IPS DF 4.7 (cell line): ENCODE results near the gene ANKRD36C.
"Not testable (repeated sequence)": the region's sequence is repeated elsewhere in the genome, so short reads cannot be mapped to it uniquely, and the experiment has no call there.

Source experiments
- DNase-seq: peaks from one replicate; pipeline ENCODE4 v3.0.0-alpha.2; 2013; ENCODE audit warnings: low spot score; ENCODE audit errors: extremely low read depth

The ANKRD36C gene

DNA sequence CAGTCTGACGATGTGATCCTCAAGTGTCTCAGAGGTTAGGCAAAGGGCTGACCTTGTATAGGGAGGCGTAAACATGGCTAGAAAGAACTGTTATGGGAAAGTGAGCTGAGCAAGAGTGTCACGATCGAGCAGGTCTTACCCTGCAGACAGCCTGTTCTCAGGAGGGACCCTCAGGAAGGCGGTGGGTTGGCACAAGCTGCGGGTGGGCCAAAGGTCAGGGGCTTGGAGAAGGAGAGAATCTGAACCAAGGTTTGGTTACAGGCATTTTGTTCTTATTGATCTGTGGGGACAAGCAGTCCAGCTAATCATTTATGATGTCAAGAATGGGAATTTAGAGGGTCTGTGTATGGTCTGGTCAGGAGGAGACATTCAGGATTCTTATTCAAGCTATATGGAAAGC lies 16.4 kb upstream of the ANKRD36C start:
- DNase-seq: not testable (repeated sequence)

- DNase-seq: not testable (repeated sequence)
Observed at GRCh38 chr2:96006248-96006647, 14.6 kb upstream of the ANKRD36C start.

DNA sequence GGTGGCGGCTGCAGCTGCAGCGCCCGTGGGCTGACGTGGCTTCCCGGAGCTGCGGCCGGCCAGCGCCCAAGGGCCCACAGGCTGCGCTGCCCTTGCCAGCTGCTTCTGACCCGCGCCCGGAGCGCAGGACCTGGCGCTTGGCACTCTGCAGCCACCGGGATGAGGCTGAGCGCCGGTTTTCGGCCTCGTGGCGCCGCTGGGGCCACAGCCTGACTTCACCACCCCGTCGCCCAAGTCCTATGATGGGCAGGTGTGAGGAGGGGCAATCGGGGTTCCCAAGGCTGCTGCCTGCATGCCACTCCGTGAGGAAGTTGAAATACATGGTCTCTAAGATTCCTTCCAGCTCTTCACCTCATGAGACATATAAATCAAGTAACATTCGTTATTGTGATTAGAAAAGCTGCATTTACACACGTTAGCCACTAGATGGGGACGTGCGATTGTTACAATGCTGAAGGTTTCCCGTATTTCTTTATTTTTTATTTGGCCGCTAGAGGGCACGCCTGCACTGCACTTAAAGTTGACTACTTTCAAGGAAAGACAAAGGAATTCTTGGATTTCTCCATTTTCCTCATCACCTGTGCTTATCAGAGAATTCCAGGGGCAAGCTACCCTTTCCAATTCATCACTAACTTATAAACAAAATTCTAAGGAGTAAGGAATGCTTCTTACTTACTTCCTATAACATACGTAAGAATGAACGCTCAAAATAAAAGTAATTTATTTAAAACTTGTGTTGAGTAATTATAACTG lies 1.1 kb upstream of the ANKRD36C start:
- not testable (repeated sequence) for DNase-seq

- not testable (repeated sequence) for DNase-seq
Observed at GRCh38 chr2:95992102-95992501, 478 bp upstream of the ANKRD36C start.

DNA sequence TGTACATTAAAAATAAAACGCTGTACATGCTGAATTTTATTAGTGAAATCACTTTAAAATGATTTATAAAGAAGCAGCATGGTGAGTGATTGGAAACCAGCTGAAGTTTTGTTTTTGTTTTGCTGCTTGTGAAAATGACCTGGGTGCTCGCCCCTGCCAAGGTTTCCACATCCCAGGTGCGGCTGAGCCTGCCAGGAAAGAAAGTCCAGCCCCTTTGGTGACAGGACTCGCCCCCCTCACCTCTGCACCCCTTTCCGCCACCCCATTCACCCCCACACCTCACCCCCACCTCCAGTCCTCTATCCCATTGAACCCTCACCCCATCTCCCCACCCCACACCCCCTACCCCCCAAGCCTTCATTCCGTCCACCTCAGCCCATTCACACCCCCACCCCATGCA lies 740 bp downstream of the ANKRD36C start:
- not testable (repeated sequence) for DNase-seq

- not testable (repeated sequence) for DNase-seq
Observed at GRCh38 chr2:95951662-95952061, 40.0 kb downstream of the ANKRD36C start.

DNA sequence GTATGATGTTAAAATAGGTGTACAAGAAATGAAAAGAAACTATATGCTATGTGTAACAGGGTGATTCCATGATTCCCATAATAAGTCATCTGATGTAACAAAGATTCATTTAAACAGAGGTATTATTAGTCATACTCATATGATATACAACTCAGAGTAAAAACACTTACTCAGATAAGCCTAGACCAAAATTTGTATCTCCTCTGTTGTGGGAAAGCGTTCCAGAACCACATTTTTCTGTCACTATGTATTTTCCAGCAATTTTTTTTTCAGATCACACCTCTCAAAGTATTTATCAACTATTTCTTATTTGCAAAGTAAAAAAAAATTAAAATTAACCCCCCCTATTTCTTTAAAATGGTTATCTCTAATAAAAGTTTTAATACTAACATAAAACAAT lies 43.6 kb downstream of the ANKRD36C start:
- DNase-seq: not testable (repeated sequence)

DNA sequence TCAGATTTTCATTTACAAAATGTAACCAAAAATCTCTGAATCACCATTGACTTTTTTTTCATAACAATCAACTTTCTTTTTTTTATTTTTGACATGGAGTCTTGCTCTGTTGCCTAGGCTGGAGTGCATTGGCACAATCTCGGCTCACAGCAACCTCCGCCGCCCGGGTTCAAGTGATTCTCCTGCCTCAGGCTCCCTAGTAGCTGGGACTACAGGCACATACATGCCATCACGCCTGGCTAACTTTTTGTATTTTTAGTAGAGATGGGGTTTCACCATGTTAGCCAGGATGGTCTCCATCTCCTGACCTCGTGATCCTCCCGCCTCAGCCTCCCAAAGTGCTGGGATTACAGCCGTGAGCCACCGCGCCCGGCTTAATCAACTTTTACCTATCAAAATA lies 51.7 kb downstream of the ANKRD36C start:
- not testable (repeated sequence) for DNase-seq

DNA sequence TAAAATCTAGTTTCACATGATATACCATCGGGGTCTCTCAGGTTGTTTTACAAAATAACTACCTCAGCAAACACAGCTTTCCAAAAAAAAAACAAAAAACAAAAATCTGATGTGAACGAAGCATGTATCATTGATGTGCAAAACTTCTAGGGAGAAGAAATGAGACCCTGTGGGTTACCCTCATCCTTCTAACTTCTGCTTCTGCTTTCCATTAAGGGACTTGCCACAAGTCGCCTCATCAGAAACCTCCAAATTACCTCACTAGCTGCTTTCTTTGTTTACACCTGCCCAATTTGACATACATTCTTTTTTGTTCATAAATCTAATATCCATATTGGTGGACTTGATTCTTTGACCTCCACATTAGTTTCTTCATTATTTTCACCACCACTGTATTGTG lies 60.9 kb downstream of the ANKRD36C start:
- DNase-seq: not testable (repeated sequence)

DNA sequence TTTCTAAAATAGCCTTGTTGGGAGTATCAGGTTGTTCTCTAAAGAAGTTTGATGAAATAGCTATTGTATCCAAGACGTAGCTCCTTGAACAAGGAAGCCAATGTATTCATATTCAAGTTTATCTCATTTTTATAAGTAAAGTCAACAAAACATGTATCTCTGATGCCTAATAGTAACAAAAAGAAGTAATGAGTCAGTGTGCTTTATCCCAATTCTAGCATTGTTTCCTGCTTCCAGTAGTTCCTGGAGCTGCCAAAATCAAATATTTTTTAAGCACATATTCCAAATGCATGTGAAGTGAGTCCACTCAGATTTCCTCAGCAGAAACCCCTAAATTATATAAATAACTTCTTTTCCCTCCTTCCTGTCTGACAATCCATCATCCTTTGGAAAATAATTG lies 74.6 kb downstream of the ANKRD36C start:
- DNase-seq: not testable (repeated sequence)

- not testable (repeated sequence) for DNase-seq
Observed at GRCh38 chr2:95915131-95915530, 76.5 kb downstream of the ANKRD36C start.

GRCh38 chr2:95911431-95911830 lies 80.2 kb downstream of the ANKRD36C start:
- not testable (repeated sequence) for DNase-seq

DNA sequence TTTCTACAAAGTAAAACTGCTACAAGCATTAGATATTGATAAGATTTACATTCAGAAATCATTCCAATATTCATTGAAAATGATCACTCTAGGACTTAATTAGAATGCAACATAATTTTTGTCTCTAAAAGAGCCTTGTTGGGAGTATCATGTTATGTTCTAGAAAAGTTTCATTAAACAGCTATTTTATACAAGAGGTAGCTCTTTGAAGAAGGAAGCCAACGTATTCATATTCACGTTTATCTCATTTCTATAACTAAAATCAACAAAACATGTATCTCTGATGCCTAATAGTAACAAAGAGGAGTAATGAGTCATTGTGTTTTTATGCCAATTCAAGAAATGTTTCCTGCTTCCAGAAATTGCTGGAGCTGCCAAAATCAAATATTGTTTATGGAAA lies 97.2 kb downstream of the ANKRD36C start:
- DNase-seq: not testable (repeated sequence)

DNA sequence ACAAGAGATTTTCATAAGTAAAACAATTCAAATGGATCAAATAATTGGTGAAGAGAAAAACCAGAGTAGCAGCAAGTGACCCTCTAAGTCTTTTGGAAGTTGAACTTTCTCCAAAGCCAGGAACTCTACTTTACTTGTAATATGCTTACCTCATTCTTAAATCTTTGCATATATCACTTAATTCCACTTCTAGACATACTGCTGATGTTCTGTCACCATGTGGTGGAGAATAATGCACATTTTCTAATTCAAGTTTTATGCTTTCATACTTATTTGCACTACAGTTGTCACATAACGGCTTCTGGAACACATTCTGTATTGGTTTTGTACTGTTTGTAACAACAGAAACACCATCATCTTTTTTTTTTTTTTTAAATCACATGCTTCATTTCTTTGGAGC lies 123.7 kb downstream of the ANKRD36C start:
- not testable (repeated sequence) for DNase-seq

GRCh38 chr2:95867047-95867677 lies 124.5 kb downstream of the ANKRD36C start:
- not testable (repeated sequence) for DNase-seq

GRCh38 chr2:95862121-95862520 lies 129.5 kb downstream of the ANKRD36C start:
- not testable (repeated sequence) for DNase-seq

- no peak for DNase-seq
Observed at GRCh38 chr2:95836151-95836550, 155.5 kb downstream of the ANKRD36C start.

GRCh38 chr2:95834077-95835013 lies 157.3 kb downstream of the ANKRD36C start:
- not testable (repeated sequence) for DNase-seq

DNA sequence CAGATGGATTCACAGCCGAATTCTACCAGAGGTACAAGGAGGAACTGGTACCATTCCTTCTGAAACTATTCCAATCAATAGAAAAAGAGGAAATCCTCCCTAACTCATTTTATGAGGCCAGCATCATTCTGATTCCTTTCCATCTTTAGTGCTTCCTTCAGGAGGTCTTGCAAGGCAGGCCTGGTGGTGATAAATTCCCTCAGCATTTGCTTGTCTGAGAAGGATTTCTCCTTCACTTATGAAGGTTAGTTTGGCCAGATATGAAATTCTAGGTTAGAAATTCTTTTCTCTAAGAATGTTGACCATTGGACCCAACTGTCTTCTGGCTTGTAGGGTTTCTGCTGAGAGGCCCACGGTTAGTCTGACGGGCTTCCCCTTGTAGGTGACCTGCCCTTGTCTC lies 167.4 kb downstream of the ANKRD36C start:
- not testable (repeated sequence) for DNase-seq

DNA sequence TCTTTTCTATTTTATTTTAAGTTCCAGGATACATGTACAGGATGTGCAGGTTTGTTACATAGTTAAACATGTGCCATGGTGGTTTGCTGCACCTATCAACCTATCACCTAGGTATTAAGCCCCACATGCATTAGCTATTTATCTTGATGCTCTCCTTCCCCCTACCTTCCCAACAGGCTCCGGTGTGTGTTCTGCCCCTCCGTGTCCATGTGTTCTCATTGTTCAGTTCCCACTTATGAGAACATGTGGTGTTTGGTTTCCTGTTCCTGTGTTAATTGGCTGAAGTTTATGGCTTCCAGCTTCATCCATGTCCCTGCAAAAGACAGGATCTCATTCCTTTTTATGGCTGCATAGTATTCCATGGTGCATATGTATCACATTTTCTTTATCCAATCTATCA lies 174.1 kb downstream of the ANKRD36C start:
- not testable (repeated sequence) for DNase-seq

GRCh38 chr2:95813311-95813710 lies 178.3 kb downstream of the ANKRD36C start:
- DNase-seq: not testable (repeated sequence)

- no peak for DNase-seq
Observed at GRCh38 chr2:95799892-95800291, 191.7 kb downstream of the ANKRD36C start.
